Measurements from ENCODE around the gene ANKRD16.

DNA sequence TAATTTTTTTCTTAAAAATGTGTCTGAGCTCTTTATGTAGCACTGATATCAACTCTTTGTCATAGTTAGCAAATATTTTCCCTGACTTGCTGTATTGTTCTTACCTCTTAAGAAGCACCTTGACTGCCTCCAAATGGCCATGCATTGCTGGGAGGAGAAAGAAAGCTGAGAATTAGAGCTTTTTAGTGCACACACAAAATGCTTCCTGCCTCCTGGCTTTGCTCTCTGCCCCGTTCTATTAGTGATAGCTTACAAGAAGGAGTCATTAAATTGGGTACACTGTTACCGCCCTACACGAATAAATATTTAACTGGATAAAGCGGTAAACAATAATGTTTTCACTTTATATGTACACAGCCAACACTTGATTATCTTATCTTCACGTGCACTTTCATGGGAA lies 4.1 kb downstream of the ANKRD16 start:
- no peak for TF ChIP-seq EZH2phosphoT487 (IDR thresholded peaks at IDR 0.05; ENCODE audit: borderline replicate concordance, low read length)
- TF ChIP-seq, protein P1, sequence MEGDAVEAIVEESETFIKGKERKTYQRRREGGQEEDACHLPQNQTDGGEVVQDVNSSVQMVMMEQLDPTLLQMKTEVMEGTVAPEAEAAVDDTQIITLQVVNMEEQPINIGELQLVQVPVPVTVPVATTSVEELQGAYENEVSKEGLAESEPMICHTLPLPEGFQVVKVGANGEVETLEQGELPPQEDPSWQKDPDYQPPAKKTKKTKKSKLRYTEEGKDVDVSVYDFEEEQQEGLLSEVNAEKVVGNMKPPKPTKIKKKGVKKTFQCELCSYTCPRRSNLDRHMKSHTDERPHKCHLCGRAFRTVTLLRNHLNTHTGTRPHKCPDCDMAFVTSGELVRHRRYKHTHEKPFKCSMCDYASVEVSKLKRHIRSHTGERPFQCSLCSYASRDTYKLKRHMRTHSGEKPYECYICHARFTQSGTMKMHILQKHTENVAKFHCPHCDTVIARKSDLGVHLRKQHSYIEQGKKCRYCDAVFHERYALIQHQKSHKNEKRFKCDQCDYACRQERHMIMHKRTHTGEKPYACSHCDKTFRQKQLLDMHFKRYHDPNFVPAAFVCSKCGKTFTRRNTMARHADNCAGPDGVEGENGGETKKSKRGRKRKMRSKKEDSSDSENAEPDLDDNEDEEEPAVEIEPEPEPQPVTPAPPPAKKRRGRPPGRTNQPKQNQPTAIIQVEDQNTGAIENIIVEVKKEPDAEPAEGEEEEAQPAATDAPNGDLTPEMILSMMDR (conservative IDR thresholded peaks at IDR 0.05; ENCODE audit: low read depth, low read length): no peak

All from PC-3 (cell line).